CD4-positive, alpha-beta T cell treated with Interleukin-17A for 1 hour (primary cell): Measurements from ENCODE around the gene CLEC4E.
"Not testable (repeated sequence)": the region's sequence is repeated elsewhere in the genome, so short reads cannot be mapped to it uniquely, and the experiment has no call there.

Experiments used
- DNase-seq: peaks from one replicate; pipeline ENCODE4 v3.0.0-alpha.2; 2020

Gene CLEC4E, protein sequence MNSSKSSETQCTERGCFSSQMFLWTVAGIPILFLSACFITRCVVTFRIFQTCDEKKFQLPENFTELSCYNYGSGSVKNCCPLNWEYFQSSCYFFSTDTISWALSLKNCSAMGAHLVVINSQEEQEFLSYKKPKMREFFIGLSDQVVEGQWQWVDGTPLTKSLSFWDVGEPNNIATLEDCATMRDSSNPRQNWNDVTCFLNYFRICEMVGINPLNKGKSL

DNA sequence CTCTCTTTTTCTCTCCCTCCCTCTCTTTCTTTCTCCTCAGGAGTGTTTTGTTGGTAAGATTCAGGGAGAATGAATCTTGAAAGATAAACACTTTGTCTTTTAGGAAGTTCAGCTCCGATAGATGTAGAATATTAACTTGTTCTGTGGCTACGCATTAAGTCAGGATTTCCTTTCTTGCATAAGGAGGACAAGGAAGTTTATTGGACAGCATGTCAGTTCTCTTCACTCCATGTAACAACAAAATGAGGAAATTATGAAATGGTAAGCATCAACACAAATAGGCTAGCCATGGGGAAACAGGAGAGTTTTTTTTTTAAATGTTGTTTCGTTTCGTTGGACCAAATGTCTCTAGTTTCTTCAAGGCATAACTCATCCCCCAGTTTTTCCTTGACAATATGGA lies at the start of gene CLEC4E:
CLEC4E (minus strand) TSS at position 75 of the 400 bp plus-strand sequence. CDS start 108 bp downstream, outside the sequence.
- DNase-seq = not testable (repeated sequence)

DNA sequence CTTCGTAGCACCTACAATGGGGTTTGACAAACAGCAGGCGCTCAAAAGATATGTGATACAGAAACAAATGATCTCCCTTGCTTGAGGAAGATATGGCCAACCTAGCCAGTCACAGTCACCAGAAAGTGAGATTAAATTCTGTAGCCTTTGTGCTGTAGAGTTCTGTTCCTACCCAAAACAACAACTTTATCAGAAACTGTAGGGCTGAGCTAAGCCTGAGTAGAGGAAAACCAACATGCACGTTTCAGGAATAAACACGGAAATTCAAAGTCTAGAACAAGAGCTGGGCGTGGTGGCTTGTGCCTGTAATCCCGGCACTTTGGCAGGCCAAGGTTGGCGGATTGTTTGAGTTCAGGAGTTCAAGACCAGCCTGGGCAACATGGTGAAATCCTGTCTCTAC lies 49.0 kb upstream of the CLEC4E start:
- no peak for DNase-seq

DNA sequence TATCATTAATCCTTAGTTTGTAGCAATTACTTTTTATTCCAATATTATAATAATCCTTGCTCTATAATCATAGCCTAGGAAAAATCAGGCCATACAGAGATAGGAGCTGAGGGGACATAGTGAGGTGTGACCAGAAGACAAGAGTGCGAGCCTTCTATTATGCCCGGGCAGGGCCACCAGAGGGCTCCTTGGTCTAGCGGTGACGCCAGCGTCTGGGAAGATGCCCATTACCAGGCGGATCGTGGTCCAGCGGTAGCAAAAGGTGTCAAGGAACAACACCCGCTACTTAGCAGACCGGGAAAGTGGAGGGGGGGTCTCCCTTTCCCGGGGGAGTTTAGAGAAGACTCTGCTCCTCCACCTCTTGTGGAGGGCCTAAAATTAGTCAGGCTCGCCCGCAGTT lies 43.8 kb upstream of the CLEC4E start:
- not testable (repeated sequence) for DNase-seq

DNA sequence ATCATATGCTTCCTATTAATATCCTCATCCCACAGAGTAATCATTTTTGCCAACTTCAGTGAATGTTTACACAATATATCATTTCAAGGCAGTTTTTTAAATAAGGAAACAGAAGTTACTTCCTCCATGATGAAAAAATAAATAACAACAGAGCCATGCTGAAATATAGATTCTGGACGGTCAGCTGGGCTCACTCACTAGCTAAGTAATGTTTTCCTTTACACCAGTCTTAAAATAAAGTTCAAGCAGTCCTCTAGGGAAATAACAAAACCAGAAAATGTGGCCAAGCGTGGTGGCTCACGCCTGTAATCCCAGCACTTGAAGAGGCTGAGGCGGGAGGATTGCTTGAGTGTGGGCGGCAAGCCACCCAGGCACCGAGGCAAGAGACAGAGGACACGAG lies 43.3 kb upstream of the CLEC4E start:
- DNase-seq = no peak

DNA sequence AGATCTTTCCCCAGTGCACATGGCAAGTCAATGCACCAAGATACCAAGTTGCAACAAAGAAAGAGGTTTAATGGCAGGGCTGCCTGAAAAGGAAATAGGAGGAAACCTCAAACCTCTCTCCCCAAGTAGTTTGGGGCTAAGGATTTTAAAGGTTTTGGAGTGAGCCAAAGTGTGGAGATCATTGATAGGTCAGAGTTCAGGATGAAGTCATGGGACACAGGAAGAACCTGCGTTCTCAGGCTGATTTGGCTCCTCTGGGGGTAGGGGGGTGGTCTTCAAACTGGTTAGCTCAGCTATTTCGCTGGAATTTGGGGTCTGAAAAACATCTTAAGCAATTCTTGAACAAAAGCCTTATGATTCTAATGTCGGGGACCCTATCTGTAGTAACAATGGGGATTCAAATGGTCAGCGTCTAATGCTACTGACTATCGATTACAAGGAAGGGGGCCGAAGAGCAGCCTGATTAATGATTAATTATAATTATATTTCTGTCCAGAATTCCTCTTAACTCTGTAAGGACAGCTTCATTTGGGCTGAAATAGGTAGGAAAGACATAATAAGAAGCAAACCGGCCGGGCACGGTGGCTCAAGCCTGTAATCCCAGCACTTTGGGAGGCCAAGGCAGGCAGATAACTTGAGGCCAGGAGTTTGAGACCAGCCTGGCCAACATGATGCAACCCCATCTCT lies 40.5 kb upstream of the CLEC4E start:
- no peak for DNase-seq

DNA sequence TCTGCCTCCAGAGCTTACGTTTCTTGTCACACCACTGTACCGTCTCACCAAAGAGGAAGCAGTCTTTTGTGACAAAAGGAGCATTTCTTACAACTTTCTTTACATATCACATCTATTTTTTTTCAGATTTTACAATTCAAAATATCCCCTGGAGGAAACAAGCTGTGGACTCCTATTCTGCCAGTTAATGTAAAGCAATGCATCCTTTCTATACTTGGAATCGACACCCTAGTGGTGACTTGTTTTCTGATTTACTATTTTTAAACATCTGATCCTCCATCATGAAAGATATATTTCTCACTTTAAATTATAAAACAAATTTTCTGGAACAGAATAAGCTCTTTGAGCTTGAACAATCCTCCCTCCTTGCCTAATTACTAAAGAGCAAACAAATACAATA lies 37.2 kb upstream of the CLEC4E start:
- DNase-seq = no peak

DNA sequence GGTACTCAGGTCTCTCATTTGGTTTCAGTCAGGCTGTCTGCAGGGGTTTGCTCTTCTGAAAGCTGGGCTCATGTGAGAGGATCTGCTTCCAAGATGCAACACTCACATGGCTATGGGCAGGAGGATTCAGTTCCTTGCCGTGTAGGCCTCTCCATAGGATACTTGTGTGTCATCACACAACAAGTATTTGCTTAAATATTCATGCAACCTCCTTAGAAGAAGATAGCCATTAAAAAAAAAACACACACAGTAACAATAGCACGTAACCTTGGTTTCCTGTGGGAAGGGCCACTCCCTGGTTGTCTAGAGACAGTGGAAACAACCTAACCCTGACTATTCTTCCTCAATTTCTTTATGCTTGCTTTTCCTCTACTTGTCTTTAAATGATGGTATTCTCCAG lies 31.8 kb upstream of the CLEC4E start:
- DNase-seq = peak; percentile 40

DNA sequence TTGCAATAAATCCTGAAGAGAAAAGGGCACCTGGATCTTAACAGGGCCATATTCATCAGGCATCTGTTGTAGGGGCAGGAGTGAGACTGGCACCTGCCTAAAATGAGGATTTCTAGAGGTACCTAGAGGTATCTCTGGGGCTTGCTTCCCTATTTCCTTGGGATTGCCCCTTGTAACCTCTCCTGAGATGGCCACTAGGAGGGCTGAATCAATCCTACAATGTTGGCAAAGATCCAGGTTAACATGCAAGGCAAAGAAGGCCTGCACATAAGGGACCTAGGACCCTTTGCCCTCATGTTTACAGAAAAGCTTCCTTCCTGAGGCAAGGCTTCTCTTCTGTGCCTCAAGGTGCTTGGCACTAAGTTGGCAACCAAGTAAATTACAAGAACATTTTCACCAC lies 25.8 kb upstream of the CLEC4E start:
- DNase-seq = no peak

DNA sequence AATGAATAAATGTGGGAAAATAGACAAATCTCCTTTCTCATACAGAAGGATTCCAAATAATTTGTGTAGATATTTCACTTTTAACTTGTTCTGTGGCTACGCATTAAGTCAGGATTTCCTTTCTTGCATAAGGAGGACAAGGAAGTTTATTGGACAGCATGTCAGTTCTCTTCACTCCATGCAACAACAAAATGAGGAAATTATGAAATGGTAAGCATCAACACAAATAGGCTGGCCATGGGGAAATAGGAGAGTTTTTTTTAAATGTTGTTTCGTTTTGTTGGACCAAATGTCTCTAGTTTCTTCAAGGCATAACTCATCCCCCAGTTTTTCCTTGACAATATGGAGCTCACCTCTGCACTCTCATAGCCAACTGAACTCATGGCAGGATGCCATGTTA lies 25.3 kb upstream of the CLEC4E start:
- DNase-seq = not testable (repeated sequence)

DNA sequence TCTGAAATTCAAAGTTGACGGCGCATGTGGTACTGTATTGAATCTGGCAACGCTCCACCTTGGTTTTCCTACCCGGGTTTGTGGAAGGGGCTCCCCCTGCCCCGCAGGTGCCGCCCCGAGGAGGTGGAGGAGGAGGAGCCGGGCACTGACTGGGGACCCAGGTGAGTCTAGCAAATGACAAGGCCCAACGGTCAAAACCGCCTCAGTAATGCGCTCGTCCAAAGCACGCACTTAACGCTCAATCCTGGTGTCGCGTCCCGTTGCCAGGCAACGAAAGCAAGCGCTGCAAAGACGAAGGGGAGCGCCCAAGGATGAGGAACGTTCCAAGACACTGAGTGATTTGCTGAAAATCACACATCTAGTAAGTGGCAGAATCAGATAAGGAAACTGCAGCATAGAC lies 24.0 kb upstream of the CLEC4E start:
- DNase-seq = no peak

DNA sequence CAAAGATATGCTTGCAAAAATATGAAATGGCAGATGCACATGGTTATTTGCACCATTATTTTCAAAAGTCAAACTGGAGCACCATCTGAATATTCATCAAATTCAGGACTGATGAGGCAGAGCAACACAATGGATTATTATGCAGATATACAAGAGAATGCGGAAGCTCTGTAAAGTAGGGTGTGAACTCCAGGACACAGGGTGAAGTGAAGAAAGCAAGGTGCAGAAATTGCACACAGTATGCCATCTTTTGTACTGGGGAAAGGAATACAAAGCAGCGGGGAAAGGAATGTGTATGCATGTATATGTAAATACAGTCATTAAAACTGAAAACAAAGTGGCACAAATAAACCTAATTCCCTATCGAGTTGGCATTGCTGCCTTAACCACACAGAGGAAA lies 22.7 kb upstream of the CLEC4E start:
- no peak for DNase-seq

DNA sequence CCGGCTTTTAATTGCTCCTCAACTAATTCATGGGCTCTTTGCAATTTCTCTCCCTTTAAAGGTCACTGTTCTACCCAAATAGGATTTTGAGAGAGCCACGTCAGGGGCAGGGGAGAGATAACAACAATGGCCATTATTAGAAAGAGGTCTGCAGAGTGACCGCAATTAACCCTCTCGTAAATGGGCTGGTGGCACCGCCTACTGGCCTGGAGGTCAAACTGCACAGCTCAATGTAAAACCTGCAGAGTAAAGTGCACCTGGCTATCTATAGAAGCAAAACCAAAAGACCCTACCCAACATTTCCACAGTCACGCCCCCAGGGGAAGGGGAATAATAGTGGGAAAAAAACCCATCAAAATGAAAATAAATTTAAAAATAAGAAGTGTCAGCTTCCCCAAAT lies 21.6 kb upstream of the CLEC4E start:
- no peak for DNase-seq

DNA sequence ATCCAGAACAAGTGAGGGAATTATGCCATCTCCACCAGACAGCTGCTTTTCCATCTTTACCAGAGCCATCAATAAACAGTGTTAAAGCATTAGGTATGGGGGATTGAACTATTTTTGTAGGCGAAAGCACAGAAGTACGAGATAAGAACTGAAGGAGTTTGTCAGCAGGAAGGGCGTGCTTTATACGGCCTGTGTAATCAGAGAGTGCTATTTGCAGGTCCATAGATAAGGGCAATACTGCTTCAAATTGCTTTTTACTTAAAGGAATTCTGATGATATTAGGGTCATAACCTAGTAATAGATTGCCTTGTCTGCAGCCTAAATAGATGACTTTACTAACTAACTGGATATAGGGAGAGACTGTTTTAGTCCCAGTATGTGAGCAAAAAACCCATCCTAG lies 20.3 kb upstream of the CLEC4E start:
- DNase-seq = no peak

DNA sequence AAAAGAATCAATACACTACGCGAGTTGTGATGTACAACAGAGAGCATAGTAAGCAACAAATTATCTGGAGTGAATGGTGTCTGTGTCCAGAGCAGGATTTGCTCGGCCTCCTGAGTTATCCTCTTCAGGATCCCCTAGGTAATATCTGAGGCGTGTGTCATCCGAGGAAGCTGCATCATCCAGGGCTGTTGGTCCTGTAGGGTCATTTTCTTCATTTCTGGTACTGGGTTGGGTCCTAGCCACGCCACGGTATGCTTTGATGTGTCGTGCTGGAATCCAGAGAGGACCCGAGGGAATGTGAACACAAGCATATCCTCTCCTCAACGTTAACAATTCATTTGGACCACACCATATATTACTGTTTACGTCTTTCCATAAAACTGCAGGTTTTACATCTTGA lies 19.0 kb upstream of the CLEC4E start:
- no peak for DNase-seq

DNA sequence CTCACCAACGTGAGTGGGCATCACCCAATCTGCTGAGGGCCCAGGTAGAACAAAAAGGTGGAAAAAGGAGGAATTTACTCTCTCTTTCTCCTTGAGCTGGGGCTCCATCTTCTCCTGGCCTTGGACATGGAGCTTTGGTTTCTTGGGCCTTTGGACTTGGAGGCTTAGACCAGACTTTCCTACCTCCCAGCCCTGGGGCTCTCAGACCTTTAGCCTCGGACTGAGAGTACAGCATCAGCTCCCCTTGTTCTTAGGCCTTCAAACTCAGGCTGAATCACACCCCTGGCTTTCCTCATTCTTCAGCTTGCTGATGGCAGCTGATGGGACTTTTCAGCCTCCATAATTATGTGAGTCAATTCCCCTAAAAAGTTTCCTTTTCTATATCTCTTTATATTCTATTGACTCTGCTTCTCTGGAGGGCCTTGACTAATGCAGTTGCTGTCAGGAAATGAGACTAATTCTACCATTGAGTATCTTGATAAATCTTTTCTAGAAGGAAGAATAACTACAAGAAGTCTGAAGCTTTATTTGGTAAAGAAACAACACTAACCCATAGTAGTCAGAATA lies 15.9 kb upstream of the CLEC4E start:
- DNase-seq = no peak

DNA sequence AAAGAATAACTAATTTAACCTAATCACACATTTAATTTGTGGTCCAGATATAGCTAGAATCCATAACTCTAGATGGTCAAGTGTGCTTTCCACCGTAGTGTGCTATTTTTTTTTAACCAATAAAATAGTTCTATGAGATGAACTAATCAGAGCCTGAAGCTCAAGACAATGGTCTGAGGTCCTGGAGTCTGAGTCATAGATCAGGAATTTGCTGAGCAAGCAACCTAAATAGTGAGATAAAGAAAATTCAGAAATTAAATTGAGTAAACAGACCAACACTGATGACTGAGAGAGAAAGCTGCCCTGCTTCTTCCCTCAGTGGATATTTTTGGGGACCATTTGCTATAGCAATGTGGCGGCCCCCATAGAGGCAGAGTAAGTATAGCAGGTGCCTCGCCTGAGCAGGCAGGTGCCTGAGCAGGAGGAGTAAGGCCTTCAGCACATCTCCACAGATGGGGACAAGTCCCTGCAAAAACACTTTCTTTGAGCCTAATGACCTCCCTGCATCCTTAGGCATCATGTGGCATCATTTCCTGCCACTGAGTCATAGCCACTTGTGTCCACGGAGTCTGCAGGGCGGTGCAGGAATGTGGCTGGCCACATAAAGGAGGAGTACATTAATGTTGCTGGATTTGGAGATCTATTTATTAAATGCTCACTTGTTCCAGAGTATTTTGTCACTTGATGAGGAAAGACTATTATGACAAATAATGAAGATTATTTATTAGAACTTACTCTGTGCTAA lies 13.9 kb upstream of the CLEC4E start:
- DNase-seq = no peak

DNA sequence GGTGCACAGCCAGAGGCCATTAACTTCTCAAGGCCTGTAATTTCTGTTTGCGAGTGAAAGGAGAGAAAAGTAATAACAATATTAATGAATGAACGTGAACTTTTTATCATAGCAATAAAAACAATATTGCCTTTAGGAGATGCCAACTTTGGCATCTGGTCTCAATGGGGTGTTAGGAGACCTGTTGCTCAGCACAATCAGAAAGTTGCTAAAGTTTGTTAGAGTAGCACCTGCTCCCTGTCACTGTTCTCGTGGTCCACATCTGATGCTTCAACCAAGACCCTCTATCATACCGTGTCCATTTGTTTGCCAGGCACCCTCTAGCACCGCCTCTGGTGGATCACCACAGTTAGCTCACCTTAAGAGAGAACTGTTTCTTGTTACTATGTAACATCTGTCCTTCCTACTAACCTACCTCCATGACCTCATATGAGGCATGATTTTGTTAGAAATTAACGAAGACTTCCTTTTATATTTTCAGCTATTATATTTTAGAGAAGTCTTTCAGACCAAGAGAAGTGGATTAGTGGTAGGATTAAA lies 12.5 kb upstream of the CLEC4E start:
- no peak for DNase-seq

DNA sequence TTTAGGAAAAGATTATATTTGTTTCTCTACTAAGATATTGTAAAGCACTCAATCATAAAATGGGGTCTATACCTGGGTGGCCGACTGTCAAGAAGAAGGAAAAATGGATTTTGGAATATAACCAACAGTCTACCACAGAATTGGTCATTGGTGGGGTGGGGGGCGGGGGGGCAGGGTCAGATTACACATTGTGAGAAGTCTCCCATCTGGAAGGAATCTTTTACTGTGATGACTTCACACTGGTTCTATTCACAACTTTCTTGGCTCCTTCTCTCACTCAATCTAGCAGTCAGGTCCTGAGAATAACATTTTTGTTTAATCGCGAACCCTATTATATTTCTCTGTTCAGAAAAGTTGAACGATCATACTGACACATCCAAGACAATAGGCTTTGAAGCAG lies 8.7 kb upstream of the CLEC4E start:
- no peak for DNase-seq

DNA sequence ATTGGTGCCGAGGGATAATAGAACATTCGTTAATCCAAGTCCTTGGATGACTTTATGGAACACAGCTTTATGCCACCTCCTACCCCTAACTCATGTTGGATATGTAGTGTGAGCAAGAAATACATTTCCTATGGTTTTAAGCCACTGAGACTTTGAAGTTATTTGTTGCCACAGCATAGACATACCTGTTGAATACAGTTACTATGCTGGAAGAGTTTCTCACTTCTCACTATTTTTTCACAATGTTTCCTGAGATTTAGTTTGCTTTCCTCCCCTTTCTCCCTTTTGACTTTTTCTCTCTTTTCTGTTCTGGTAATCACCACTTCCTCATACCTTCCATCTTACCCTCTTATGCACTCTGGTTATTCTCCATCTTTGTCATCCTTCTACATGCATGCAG lies 7.5 kb upstream of the CLEC4E start:
- DNase-seq = no peak

DNA sequence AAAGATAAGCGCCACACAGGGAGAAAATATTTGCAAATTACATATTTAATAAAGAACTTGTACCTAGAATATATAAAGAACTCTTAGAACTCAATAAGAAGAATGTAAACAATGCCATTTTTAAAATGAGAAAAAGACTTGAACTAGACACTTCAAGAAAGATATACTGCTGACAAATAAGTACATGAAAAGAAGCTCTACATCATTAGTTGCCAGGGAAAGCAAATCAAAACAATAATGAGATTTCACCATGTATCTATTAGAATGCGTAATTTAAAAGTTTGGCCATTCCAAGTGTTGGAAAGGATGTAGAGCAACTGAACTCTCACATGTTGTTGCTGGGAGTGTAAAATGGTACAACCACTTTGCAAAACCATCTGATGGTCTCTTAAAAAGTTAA lies 6.9 kb upstream of the CLEC4E start:
- DNase-seq = no peak

DNA sequence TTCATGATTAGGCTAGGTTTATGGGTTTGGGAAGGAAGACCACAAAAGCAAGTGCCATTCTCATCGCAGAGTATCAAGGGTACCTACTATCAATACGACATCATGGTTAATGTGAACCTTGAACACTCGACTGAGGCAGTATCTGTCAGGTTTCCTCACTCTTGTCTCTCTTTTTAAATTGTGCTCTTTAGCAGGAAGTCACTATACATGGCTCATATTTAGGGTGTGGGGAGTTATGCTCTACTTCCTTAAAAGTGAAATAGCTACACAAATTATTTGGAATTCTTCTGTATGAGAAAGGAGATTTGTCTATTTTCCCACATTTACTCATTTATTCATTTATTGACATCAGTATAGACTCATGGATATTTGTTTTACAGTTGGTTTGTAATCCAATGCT lies 5.9 kb upstream of the CLEC4E start:
- no peak for DNase-seq

DNA sequence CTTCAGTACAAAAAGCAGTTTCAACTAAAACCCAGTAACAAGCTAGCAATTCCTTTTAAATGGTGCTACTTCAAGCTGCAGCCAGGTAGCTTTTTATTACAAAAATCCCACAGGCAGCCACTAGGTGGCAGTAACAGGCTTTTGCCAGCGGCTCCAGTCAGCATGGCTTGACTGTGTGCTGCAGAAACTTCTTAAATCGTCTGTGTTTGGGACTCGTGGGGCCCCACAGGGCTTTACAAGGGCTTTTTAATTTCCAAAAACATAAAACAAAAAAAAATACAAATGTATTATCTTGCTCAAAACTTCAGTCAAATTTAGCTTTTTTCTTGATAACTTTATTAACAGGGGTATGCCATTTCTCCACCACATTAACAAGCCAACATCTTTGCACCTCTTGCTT lies 3.6 kb upstream of the CLEC4E start:
- DNase-seq = peak; percentile 76

DNA sequence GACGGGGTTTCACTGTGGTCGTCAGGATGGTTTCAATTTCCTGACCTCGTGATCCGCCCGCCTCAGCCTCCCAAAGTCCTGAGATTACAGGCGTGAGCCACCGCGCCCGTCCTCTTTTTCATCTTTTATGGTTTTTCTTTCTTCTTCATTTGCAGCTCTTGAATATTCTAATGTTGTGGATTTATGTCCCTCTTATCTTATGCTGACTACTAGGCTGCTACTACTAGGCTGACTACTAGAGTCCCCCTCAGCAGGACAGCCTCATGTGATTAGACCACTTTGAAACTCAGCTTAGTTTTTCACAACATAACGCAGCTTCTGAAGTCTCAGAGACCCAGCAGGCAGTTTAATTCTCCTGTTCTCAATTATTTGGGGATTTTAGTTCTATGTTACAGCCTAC lies 857 bp upstream of the CLEC4E start:
- DNase-seq = no peak

DNA sequence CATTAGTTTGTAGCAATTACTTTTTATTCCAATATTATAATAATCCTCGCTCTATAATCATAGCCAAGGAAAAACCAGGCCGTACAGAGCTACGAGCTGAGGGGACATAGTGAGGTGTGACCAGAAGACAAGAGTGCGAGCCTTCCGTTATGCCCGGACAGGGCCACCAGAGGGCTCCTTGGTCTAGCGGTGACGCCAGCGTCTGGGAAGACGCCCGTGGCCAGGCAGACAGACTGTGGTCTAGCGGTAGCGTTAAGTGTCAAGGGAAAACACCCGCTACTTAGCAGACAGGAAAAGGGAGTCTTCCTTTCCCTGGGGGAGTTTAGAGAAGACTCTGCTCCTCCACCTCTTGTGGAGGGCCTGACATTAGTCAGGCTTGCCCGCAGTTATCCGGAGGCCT lies 2.9 kb downstream of the CLEC4E start:
- DNase-seq = not testable (repeated sequence)
